Stimulated activated CD4-positive, alpha-beta T cell treated with anti-CD3 and anti-CD28 coated beads, Interleukin-1b, Interleukin-23, amount 100 ng/mL, for 4 hours (primary cell): ENCODE data around the gene ANO7.

Experiments used
- DNase-seq, 2 donors: peaks; one replicate each; pipeline ENCODE4 v3.0.0-alpha.2; 2020; ENCODE audit warnings: low read depth in 2 of 2

Gene ANO7

DNA sequence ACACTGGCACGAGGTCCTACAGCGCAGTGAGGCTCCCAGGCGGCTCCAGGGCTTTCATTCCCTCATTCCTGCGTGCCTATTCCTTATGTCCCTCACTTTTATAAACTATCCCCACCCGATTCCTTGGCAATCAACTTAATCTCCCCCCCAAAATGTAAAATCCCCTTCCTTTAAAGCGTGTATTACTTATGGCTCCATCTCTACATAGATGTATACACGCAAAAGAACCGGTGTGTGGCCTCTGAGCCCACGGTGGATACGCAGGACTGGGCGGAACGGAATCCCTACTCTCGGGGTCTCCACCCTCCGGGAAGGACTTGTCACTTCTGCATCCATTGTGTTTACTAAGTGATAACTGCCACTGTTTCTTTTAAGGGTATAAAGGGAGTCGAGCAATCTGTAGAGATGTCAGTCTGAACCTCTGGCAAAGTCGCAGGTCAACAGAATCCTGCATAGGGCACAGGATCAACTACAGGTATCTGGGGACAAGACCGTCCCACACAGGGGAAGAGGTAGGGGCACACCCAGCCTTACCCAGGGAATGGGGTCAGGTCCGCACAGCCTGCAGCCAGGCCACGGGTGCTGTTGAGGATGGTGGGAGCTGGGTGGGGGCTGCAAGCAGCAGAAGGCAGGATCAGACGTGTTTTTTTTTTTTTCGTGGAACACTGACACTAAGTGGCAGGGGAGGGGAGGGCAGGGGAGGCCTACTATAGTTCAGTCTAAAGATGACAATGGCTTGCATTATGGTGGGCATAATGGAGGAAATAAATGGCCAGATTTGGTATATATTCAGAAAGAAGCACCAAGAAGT is 84.9 kb downstream of the ANO7 start:
- DNase-seq, result no peak

DNA sequence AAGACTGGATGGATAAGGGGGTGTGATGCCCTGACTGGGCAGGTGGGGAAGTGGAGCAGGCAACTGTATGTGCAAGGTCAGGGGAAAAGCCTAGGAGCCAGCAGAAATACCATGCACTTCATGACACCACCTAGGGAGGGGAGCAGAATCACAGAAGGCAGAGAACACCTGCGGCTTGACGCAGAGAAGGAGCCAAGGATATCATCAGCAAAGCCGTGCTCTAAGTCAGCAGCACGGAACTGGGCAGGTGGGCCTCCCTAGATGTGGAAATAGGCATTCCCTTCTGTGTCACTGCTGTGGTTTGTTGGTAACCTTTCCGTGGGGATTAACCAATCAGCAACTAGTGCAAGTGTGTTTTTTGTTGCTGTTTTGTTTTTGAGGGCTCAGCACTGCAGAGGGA is 85.7 kb downstream of the ANO7 start:
- no peak for DNase-seq
